ENCODE results near the gene ATRN.

ATRN gene

DNA sequence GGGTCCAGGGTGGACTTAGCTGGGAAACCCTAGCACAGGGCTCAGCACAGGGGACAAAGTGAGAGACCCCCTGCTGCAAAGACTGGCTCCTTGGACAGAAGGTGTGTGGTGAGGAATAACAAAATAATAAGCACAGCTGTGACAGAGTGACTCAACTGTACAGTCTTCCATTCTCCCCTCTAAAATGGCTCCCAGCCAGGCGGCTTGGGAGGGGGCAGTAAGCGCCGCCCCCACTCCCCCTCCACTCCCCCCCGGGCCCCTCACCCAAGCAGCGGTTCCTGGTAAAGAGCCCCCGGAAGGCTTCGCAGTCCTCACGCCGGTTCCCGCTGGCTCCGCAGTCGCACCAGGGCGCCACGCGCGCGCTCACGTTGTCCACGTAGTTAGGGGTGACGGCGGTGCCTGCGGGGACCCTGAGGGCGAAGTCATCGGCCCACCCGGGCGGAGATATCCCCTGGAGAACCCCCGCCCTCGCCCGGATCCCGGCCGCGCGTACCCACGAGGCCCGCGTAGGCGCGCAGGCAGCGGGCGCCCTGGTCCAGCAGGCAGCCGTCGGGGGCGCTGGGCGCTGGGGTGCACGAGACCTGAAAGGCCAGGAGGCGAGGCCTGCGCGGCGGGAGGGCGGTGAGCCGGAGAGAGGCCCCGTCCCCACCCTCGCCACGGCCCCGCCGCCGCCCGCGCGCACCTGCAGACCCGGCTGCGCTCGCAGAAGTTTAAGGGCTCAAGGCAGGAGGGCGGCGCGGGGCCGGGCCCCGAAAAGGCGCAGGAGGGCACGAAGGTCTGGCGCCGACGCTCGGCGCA, 189.6 kb downstream of the ATRN start:
- no peak for DNase-seq

GRCh38 chr20:3661060-3661813, 190.4 kb downstream of the ATRN start:
- no peak for DNase-seq

DNA sequence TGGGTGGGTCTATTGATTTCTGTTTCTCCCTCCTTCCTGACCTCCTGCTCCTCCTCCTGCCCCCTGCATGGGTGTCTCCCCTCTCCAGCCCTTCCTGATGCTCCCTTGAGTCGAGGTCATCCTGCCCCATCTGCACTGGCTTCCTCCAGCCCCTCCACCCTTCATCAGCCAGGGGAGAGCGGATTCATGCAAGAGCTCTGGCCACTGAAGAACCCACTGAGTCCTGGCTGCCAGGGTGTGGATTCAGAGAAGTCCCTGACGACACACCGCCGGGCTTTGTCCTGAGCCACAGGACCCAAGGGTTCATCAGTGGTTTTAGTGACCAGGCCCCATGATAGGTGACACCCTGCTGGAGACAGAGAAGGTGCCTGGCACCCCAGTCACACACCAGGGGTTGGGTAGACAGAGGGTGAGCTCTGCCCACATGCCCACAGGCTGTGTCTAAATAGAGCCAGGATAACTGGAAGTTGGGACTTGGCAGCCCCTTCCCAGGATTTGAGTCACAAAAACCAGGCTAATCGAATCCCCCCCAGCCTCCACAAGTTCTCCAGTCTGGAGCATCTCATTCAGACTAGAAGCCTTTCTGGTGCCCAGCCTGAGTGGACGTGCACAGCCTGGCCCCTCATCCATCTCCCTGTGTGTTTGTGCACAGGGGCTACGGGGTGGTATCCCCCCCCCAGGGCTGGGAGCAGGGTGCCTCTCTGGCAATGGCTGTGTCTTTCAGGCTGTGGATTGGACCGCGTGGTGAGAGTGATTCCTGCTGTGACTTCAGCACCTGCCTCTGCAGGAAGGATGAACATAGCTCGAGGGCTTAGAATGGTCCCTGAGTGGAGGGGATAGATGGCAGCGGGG, 191.2 kb downstream of the ATRN start:
- DNase-seq = no peak

- no peak for DNase-seq
Observed at GRCh38 chr20:3663031-3663701, 192.3 kb downstream of the ATRN start, which contains the start of gene GFRA4. GFRA4 (minus strand) TSS chr20:3663399; CDS start chr20:3663399, 0 bp downstream.

- DNase-seq = no peak
Observed at GRCh38 chr20:3663858-3664257, 193.0 kb downstream of the ATRN start.

GRCh38 chr20:3667434-3668037, 196.7 kb downstream of the ATRN start:
- DNase-seq = no peak

GRCh38 chr20:3669710-3670367, 199.0 kb downstream of the ATRN start:
- no peak for DNase-seq

- DNase-seq = no peak
Observed at GRCh38 chr20:3670511-3670910, 199.7 kb downstream of the ATRN start.

DNA sequence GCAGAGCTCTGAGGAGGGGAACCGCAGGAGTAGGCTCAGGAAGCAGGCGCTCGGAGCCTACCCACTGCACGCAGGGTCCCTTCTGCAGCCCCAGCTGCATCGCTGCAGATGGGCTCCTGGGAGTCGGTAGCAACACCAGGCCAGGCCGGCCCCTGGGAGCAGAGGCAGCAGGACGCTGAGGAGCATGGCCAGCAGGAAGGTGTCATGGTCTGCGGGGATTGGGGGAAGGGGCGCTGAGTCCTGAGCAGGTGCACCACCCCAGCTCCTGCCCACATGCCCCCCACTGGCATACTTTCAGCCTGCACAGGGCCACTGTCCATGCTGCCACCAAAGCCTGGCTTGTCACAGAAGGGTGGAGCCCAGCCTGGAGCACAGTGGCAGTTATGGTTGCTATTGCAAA, 200.1 kb downstream of the ATRN start:
- DNase-seq = no peak

GRCh38 chr20:3671986-3672546, 201.2 kb downstream of the ATRN start:
- no peak for DNase-seq

DNA sequence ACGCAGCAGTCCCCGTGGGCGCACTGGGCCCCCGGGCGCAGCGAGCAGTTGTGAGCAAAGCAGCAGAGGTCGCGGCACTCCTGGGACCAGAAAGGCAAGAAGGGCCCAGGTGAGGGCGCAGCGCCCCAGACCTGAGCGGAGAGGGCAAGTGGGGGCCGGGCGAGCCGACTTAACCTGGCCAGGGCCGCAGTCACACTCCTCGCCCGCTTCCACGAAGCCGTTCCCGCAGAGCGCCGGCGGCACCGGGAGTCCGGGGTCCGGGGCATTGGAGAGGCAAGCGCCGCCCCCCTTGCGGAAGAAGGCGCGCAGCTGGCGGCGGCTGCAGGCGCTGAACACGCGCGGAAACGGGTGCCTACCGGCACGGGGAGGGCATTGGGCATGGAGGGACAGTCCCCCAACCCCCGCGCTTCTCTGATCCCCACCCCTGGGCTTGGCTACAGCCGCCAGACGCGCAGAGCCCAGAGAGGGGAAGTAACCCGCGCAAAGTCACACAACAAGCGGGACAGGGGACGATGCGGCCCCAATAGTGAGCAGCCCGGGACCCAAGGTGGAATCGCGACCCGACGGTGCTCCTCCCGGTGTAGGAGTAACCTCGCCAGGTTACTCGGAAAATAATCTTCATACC, 201.8 kb downstream of the ATRN start:
- no peak for DNase-seq

DNA sequence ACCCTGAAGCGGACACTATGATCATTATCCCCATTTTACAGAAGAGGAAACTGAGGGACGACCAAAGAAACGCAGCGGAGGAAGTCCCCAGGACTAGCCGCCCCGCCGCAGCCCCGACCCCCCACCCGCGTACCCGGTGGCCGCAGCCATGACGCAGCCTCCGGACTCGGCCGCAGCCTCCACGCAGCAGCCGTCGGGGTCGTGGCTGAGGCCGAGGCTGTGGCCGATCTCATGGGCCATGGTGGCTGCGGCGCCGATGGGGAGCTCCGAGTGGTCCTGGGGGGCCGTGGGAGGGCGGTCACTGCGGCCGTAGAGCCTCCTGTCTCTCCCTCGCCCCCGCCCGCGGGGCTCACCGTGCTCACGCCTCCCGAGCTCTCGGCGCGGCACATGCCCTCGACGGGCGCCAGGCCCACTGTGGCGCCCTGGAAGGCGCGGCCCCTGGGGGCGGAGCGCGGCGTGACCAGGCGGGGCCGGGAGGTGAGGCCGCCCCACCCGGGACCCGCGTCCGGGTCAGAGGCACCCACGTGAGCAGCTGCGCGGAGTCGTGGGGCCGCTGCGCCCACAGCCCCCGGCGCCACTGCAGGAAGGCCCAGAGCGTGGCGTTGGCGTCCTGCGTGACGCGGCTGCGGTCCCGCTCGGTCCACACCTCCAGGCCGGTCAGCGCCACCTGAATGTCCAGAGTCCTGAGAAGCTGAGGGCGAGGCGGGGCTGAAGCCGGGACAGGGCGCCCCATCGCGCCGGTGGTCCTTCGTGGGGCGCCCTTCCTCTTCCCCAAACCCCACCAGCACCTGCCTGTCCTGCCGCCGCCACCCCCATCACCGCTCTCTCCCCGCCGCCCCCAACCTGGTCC, 202.6 kb downstream of the ATRN start:
- DNase-seq = no peak

- DNase-seq = no peak
Observed at GRCh38 chr20:3674447-3674846, 203.6 kb downstream of the ATRN start.

DNA sequence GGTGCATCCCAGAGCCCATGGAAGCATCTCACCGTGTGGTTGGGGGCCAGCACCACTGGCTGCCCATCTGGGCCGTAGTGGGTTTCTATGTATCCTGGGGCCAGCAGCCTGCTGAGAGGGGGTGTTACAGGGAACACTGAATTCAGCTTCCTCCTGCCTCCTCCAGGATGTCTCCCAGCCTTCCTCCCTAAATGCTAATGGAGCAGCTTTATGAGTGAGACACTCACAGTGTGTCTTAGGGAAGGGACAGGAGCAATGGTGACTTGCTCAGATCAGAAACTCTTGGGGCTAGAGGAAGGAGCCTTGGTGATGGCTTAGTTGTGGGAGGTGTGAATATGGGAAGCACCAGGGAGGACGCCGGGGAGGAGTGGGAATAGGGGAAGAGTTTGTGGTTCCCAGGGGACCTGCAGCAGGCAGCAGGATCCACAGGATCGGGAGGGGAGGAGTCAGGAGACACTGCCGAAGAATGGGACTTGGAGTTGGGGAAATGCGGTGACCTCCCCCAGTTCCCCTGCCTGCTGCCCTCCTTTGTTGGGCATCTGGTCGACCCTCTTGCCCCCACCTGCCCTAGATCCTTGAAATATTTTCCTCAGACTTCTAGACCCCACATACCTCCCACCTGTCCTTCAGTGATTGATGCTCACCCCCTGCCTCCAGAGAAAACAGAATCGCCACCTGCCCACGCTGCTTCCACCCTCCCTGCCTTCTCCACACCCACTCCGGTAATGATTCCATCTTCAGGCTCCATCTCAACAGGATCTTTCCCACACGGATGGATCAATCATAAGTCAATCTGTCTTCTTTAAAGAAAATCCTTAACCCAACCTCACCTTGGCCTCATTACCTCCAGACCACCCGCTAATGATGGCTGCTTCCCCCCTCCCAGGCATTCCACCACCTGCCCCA, 204.4 kb downstream of the ATRN start:
- no peak for DNase-seq

- no peak for DNase-seq
Observed at GRCh38 chr20:3677733-3678132, 206.9 kb downstream of the ATRN start.

DNA sequence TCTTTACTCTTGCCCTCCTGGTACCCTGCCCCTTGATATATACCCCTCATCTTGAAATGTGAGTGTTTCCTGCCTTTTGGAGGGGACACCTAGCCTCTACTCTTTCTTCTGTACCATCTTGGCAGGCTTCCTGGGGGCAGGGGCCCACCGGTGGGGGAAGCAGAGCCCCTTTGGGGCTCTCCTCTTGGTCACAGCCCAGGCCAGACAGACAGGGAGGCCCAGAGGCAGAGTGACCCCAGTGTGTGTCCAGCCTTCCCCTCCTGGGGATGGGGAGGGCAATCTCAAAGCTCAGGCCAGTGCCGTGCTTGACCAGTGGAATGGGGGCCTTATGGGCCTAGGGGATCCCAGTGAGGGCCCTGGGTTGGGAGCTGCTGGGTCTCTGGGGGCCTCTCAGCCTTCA, 207.4 kb downstream of the ATRN start:
- DNase-seq = no peak

DNA sequence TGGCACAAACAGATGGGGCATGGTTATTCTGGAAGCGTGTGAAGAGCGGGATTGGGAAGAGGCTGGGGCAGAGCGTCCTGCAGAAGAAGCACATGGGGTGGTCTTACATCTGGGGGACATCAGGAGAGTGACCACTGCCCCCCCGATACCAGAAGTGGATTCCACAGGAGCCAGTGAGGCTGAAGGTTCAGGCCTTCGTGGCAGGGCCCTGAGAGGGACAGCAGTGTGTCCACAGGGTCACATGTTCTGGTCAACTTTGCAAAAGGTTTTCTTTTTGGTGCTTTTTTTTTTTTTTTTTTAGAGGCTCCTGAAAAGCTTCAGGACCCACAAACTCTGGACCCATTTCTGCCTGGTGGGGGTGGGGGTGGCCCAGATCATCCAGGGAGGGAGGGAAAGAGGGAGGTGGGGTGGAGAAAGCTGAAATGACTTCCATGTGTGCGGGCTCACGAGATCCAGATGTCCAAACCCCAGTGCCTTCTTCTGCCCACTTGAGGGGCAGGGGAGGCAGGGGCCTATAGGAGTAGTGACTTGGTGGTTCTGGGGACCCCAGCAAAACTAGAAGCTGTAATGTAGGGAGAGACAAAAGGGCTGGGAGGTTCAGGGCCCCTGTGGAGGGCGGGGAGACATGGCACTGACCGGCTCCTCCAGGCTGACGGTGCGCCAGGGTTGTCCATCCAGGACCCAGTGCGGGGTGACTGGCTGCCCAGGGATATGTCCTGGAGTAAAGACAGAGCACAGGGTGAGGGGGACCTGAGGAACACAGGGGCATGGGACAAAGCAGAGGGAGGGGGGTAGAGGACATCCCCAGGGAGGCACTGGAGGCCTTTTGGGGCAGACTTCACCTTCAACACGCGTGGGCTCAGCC, 208.3 kb downstream of the ATRN start:
- no peak for DNase-seq

Data from NCI-H2081 (cell line).